ENCODE results near the gene VCX3A. TPM values are rescaled to one million over a fixed set of nuclear protein-coding genes. Genes with fewer than 3 reads are reported as not detected.

The VCX3A gene
- not detected for total RNA-seq

DNA sequence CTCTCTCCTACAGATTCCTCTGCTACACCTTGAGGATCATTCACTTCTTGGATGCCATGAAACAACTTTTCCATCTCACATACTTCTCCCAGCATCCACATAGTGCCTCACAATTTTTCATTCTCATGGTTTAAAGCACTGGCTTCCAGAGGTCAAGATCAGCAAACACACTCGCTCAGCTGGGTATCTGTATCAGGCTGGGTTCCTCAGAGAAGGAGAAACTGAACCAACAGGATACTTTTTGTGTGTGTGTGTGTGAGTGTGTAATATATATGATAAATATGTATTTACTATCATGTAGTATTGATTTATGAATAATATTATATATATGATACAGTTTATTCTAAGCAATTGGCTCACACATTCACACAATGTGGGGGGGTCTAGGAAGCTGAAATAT is at the start of gene VCX3A:
Gene VCX3A (minus strand): TSS at position 101 of the 400 bp plus-strand sequence. CDS start 621 bp downstream, outside the sequence.

All from parietal lobe (tissue), 1 donor.